SU-DHL-6 (cell line): ENCODE data around the gene SEZ6L2.

ENCODE experiments used
- CTCF ChIP-seq: fragments of 200-600 bp; sonication (generic); IDR thresholded peaks from one replicate; pipeline ENCODE4 v1.5.1; 2017; ENCODE audit warnings: antibody characterized with exemption, mild to moderate bottlenecking, low read length, moderate library complexity; ENCODE audit not compliant: insufficient read depth, poor library complexity, severe bottlenecking
- EZH2phosphoT487 ChIP-seq: fragments of 200-600 bp; sonication (generic), shearing (Covaris generic); conservative IDR thresholded peaks from 2 replicates; pipeline ENCODE4 v1.6.1; 2018; ENCODE audit warnings: mild to moderate bottlenecking, antibody characterized with exemption, low read length, moderate library complexity, mixed read lengths

- TF ChIP-seq CTCF, result no peak
- no peak for TF ChIP-seq EZH2phosphoT487
Observed at GRCh38 chr16:29830774-29831173, 68.6 kb downstream of the SEZ6L2 start.
